SKM-1 treated with dmso at 0.1 percent for 144 hours (cell line): ENCODE data around the gene PHLPP1.

Experiments
- DNase-seq: peaks from one replicate; lab custom pipeline; 2025; ENCODE audit not compliant: unreplicated experiment; lab: John Stamatoyannopoulos, UW

The PHLPP1 gene

GRCh38 chr18:62771494-62772270, 56.3 kb downstream of the PHLPP1 start:
- no peak for DNase-seq

GRCh38 chr18:62772860-62773584, 57.7 kb downstream of the PHLPP1 start:
- no peak for DNase-seq

GRCh38 chr18:62773691-62774090, 58.4 kb downstream of the PHLPP1 start:
- DNase-seq = no peak

DNA sequence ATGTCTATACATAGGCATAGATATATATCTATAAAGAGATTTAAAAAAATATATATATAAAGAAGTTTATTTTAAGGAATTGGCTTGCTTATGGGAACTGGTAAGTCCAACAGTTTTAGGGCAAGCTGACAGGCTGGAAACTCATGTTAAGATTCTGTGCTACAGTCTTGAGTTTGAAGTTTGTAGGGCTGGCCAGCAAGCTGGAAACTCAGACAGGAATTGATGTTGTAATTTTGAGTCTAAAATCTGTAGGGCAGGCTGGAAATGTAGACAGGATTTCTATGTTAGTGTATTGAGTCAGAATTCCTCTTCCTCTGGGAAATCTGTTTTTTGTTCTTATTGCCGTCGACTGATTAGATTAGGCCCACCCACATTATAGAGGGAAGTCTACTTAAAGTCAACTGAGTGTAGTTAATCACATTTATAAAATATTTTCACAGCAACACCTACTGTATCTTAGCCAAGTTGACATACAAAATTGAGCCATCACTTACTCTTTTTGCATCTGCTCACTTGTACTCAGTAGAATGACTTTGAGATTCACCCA, 60.8 kb downstream of the PHLPP1 start:
- no peak for DNase-seq

GRCh38 chr18:62777814-62778213, 62.5 kb downstream of the PHLPP1 start:
- DNase-seq = no peak

DNA sequence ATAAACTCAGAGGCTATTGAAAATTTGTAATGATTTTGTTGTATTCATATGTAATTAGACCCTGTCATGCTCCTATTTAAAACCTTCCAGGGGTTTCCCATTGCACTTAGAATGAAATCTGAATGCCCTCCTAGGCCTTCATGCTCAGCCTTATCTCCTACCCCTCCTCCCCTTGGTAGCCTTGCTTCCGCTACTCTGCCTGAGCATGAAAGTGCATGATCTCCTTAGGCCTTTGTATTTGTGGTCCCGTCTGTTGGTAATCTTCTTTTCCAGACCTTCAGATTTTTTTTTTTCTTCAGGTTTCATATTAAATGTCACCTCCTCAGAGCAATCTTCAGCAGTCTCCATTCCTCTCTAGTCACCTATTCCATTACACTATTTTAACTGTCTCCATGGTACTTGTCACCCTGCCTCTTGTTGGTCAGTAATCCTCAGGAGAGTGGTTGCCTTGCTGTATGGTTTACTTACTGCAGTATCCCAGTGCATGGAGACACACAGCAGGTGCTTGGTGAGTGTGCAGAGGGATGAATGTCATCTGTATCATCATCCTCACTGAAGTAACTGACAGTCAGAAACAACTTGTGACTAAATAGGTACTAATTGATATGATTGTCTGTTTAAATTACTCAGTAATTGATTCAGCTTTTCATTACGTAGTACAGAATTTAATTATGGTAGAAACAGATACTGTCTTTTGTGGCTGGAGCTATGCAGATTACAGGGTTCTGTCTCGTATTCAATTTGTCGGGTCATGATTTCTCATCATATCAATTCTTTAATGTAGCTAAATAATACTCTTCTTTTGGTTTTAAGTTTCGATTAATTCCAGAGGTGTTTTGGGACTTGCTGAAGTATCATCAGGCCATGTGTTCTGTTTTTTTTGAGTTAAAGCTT, 63.9 kb downstream of the PHLPP1 start:
- DNase-seq = no peak

GRCh38 chr18:62781262-62781661, 65.9 kb downstream of the PHLPP1 start:
- DNase-seq = no peak

- no peak for DNase-seq
These were observed 66.6 kb downstream of the PHLPP1 start for GRCh38 chr18:62781893-62782292.

GRCh38 chr18:62784338-62784965, 69.1 kb downstream of the PHLPP1 start:
- DNase-seq = no peak

DNA sequence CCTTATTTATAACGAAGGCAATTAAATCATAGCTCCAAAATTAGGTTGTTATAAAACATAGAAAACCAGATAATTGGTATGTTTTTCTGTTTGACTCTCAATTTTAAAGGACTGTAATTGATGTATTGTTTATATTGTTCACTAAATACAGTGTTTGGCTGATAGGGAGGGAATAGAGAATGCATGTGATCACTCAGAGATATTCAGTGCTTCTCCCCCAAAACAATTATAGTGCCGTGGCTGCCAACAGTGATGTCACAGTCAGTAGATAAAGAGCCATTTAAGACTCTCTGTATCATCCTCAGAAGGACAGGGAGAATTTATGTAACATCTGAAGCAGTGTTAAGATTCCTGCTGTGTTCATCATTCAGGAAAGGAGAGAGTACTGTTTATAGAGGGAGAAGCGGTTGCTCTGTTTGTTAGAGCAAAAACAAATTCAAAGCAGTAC, 69.6 kb downstream of the PHLPP1 start:
- DNase-seq = no peak

DNA sequence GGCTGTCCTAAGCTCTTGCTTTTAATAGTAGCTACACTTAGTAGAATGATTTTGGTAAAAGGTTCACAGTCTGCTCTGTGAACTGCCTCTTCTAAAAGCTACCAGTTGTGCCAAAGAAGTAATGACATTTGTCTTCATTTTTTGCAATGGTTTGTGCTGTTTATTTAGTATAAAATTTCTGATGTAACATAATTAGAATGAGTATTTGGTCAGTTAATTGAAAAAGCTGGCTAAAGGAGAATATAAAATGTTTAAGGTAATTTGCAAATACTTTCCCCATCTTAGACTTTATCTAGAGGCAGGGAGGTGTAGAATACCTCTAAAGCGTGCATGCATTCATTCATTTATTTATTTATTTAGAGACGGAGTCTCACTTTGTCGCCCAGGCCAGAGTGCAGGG, 71.3 kb downstream of the PHLPP1 start:
- no peak for DNase-seq

- no peak for DNase-seq
These were observed 72.8 kb downstream of the PHLPP1 start for GRCh38 chr18:62788111-62788510.

DNA sequence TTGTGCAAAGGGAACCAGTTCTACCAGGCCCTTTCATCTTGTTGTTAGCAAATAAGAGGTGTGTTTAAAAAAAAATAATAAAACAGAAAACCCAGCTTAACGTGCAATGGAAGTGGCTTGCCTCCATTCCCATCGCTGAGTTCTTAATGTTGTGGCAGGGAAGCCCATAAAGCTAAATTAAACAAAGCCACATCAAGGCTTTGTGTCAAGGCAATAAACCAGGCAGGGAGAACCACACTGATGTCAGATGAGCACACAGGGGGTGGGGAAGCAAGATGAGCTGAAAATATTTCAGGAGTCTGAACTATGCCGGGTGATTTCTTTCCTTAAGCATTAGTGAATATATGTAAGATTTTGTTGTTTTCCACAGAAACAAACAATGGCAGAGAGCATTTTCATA, 73.5 kb downstream of the PHLPP1 start:
- no peak for DNase-seq

GRCh38 chr18:62790871-62791772, 75.8 kb downstream of the PHLPP1 start:
- no peak for DNase-seq

DNA sequence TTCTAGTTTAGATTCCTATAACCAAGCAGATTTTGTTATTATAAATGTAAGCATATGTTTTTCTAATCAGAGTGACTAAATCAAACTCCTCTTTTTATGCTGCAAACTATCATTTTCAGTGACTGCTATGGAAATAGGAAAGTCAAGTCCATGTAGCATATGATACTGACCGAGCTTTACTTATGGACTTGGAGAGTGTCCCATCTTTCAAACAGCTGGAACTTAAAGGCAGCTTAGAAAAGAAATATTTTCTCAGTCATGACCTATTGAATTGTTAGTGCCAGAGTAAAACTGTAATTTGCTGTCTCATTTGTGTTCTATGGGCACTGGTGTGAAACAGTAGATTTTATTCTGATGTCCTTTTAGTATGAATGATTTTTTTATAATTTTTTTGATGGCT, 76.7 kb downstream of the PHLPP1 start:
- DNase-seq = no peak

DNA sequence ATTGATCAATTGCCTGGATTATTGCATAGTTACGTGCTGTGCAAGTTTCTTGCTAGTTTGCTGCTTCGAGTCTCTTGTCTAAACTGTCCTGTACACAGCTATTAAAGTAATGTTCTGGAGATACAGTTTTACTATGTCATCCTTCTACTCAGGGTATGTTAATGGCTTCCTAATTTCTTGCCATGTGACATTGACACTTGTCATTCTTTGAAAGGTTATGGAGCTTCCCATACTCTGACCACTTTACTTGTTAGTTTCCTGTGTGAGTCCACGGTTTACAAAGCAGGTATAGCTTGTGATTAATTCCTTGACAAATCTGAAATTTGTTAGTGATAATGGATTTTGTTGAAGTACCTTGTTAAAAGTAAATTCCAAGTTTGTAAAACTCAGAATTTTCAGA, 80.5 kb downstream of the PHLPP1 start:
- no peak for DNase-seq

DNA sequence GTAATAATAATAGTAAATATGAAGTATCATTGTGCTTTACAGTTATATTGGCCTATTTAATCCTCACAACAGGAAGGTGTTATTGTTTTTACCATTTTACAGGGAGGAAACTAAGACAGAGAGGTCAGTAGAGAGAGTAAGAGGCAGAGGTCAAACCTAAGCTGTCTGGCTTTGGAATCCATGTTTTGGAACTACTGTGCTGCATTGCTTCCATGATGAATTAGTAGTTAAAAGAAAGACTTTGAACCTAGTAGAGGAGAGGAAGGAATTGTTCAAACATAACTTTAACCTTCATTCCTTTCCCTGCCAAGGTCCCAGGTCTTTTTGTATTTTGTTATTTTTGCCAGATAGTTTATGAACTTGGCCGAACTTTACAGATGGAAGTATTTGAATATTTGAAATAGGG, 80.9 kb downstream of the PHLPP1 start:
- no peak for DNase-seq

- DNase-seq = no peak
These were observed 82.0 kb downstream of the PHLPP1 start for GRCh38 chr18:62797329-62797728.

- no peak for DNase-seq
These were observed 84.6 kb downstream of the PHLPP1 start for GRCh38 chr18:62799977-62800376.

DNA sequence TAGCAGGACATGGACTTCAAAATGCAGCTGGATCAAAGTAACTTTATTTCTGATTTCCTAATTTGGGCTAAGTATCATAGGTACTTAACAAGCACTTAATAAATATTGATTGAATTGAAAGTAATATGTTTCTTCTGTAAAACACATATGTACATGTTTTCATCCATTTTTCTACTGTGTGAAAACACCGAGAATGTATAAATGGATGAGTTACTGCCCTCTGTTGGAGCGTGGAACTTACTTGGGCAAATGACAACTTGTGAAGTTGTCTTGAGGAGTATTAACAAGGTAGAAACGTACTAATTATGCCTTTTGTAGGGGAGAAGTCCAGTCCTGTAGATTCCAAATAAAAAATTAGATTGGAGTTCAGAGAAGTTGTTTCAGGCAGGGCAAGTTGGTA, 87.2 kb downstream of the PHLPP1 start:
- no peak for DNase-seq
